ENCODE measurements around the gene ADAMTS18.
A peak's percentile ranks its signal among the peaks of the same experiment; 100 is the strongest.
"Not testable (repeated sequence)": the region's sequence is repeated elsewhere in the genome, so short reads cannot be mapped to it uniquely, and the experiment has no call there.

Gene ADAMTS18

GRCh38 chr16:77276661-77277060 lies 158.2 kb downstream of the ADAMTS18 start:
- no peak for DNase-seq

DNA sequence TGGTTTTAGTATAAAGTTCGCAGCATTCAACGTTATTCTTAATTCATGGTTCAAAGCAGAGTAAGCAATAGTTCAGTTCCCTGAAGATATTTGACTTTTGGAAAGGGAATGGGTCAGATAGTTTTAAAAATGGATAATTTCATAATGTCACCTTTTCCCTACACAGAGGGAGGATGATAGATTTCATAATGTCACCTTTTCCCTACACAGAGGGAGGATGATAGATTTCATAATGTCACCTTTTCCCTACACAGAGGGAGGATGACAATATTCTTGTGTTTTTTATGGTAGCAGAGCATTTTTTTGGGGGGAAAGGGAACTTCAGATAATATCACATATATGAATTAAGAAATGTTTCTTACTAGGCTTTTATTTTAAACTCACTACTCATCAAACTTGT lies 159.5 kb downstream of the ADAMTS18 start:
- not testable (repeated sequence) for DNase-seq

DNA sequence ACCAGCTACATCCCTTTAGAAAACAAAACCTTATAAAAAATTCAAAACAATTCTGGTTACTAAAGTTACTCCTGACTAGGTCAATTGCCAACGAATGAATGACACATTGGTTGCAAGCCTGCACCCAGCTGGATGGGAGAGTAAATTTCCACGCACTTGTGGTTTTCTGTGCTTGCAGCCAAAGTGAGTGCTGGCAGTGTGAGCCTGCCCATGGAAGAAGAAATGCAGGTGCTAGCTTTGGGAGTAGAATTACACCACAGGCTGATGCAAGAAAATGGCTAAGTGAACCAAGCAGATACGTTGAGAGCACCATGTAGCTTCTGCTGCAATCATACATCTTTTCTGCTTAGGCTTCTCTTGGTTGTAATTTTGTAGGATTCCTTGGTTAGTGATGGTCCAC lies 161.0 kb downstream of the ADAMTS18 start:
- no peak for DNase-seq

DNA sequence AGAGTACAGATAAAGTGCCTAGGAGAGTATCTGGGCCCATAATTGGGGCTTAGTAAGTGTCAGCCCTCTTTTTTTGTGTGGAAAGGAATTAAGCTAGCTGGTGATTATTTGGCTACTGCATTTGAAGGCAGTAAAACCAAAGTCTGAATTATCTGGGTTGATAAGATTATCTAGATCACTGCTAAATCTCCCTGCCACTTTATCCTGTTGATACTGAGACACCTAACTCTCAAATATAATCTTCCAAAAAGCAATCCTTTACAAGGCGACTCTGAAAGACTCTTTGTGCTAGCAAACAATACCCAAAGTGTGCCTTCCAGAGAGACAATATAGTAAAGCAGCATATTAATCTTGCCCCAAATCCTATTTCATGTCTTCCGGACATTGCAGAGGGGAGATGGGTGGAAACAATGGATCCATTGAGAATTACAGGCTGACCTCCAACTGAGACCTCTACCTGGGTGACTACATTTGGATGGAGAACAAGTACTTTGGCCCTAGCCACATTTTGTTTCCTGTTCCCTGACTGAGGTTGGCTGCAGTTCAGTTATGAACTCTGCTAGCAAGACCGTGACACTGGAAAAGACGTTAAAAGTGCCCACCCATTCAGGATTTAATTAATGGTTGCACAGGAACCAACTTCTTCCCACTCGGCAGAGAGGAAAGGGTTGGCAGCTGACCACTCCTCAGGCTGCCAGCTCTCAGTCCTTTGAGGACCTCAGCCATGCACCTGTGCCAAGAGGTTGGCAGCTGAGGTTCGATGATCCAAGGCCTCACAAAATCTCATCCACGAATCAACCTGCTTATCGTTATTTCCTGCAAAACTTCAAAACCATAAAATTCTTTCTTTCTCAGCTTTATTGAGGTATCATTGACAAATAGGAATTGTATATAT lies 163.1 kb downstream of the ADAMTS18 start:
- DNase-seq = no peak

GRCh38 chr16:77266185-77266584 lies 168.6 kb downstream of the ADAMTS18 start:
- DNase-seq = not testable (repeated sequence)

- DNase-seq = no peak
Measured at GRCh38 chr16:77262971-77263370, 171.9 kb downstream of the ADAMTS18 start.

GRCh38 chr16:77250400-77250799 lies 184.4 kb downstream of the ADAMTS18 start:
- DNase-seq = no peak

DNA sequence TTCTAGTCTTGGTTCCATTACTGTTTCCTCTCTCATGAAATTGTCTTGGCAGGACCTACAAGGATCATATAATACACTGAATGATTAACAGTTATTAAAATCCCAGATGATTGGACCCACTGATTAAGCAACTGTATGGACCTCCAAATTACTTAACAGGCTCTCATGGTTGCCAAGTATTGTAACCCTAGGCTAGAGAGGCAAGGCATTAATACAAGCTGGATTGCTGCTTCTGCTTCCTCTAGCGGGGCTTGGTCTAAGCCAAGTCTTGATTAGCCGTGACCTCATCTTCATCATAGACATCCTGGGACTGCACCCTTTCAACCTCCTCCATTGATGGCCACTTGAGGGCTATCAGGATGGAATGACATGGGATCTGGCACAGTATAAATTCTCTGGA lies 188.7 kb downstream of the ADAMTS18 start:
- DNase-seq = no peak

DNA sequence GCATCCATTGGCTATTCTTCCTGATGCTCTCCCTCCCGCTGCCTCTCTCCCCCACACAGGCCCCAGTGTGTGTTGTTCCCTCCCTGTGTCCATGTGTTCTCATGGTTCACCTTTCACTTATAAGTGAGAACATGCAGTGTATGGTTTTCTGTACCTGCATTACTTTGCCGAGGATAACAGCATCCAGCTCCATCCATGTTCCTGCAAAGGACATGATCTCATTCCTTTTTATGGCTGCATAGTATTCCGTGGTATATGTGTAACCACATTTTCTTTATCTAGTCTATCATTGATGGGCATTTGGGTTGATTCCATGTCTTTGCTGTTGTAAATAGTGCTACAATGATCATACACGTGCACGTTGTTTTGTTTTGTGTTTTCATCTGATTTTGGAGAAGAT lies 192.4 kb downstream of the ADAMTS18 start:
- not testable (repeated sequence) for DNase-seq

DNA sequence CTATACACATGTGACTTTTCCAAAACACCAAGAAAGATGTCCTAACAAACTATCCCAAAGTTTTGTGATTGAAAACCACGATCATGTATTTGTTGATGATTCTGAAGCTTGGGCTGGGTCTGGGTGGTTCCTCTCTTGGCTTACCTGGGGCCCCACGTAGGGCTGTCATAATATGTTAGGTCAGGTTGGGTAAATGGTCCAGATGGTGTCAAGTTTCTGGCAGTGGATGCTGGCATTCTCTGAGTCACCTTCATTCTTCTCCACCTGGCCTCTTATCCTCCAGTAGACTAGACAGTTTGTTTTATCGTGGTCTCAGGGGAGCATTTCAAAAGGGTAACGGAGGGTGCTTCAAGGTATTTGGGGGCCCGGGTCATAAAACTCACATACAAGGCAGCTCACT lies 196.2 kb downstream of the ADAMTS18 start:
- DNase-seq = peak; percentile 84

DNA sequence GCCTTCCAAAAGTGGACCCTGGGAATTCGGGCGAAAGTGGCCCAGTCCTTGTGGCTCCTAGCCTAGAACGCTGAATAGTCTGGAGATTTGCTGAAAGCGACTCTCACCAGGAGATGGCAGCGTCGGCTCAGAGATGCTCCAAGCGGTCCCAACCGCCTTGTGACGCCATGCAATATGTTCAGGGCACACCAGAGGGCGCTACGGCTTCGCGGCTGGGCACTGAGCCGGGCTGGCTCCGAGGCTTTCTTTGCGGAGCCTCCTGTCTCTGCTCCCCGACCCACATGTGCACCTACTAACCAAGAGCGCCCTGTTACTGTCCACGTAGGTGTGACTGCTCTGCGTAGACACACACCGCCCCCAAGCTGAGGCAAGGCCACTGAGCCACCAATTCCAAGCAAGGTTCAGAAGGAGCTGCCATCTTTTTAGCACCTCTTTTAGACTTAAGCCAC lies 198.7 kb downstream of the ADAMTS18 start:
- DNase-seq = peak; percentile 87

GRCh38 chr16:77234611-77235010 lies 200.2 kb downstream of the ADAMTS18 start:
- DNase-seq = no peak

DNA sequence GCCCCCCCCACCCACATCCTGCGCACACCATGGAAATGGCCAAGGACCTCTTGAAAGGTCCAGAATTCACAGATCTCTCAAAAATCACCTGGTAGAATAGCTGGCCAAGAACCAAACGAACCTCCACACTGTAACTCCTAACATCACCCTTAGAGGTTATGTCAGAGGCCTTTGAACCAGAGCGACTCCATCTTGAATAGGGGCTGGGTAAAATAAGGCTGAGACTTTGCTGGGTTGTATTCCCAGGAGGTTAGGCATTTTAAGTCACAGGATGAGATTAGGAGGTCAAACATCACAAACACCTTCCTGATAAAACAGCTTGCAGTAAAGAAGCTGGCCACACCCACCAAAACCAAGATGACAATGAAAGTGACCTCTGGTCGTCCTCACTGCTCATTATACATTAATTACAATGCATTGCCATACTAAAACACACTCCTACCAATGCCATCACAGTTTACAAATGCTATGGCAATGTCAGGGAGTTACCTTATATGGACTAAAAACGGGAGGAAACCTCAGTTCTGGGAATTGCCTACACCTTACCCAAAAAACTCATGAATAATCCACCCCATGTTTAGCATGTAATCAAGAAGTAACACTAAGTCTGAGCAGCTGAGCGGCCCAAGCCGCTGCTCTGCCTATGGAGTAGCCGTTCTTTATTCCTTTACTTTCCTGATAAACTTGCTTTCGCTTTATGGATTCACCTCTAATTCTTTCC lies 200.9 kb downstream of the ADAMTS18 start:
- no peak for DNase-seq
